GM19452 (cell line): ENCODE data around the gene TCF7L2.
A peak's percentile ranks its signal among the peaks of the same experiment; 100 is the strongest.
"Not testable (repeated sequence)": the region's sequence is repeated elsewhere in the genome, so short reads cannot be mapped to it uniquely, and the experiment has no call there.

Experiments
- ATAC-seq: cut with Tn5 transposase; IDR thresholded peaks from one replicate; pipeline ENCODE4 v1.9.1; 2021; ENCODE audit not compliant: unreplicated experiment

The TCF7L2 gene

GRCh38 chr10:113089551-113089950 is 139.5 kb downstream of the TCF7L2 start:
- no peak for ATAC-seq

- ATAC-seq, result no peak
Observed at GRCh38 chr10:113091920-113092319, 141.9 kb downstream of the TCF7L2 start.

- peak; percentile 73 for ATAC-seq
Observed at GRCh38 chr10:113093188-113094113, 143.4 kb downstream of the TCF7L2 start.

GRCh38 chr10:113094114-113094486 is 144.1 kb downstream of the TCF7L2 start:
- peak; percentile 77 for ATAC-seq

GRCh38 chr10:113095419-113096127 is 145.5 kb downstream of the TCF7L2 start:
- no peak for ATAC-seq

- no peak for ATAC-seq
Observed at GRCh38 chr10:113096128-113096996, 146.3 kb downstream of the TCF7L2 start.

- no peak for ATAC-seq
Observed at GRCh38 chr10:113097036-113097435, 147.0 kb downstream of the TCF7L2 start.

GRCh38 chr10:113099431-113100183 is 149.6 kb downstream of the TCF7L2 start:
- no peak for ATAC-seq

- ATAC-seq, result no peak
Observed at GRCh38 chr10:113100281-113100680, 150.2 kb downstream of the TCF7L2 start.

GRCh38 chr10:113103131-113103840 is 153.2 kb downstream of the TCF7L2 start:
- no peak for ATAC-seq

- no peak for ATAC-seq
Observed at GRCh38 chr10:113104047-113104446, 154.0 kb downstream of the TCF7L2 start.

GRCh38 chr10:113108194-113108835 is 158.3 kb downstream of the TCF7L2 start:
- ATAC-seq, result no peak

GRCh38 chr10:113108948-113109347 is 158.9 kb downstream of the TCF7L2 start:
- ATAC-seq, result no peak

- not testable (repeated sequence) for ATAC-seq
Observed at GRCh38 chr10:113109482-113109881, 159.4 kb downstream of the TCF7L2 start.

- no peak for ATAC-seq
Observed at GRCh38 chr10:113111260-113111659, 161.2 kb downstream of the TCF7L2 start.

GRCh38 chr10:113111900-113112853 is 162.1 kb downstream of the TCF7L2 start:
- ATAC-seq, result no peak

- ATAC-seq, result no peak
Observed at GRCh38 chr10:113113241-113113640, 163.2 kb downstream of the TCF7L2 start.

GRCh38 chr10:113113918-113114317 is 163.9 kb downstream of the TCF7L2 start:
- ATAC-seq, result no peak
